Measurements from ENCODE around the gene DDIT4. TPM values are rescaled to one million over a fixed set of nuclear protein-coding genes. Genes with fewer than 3 reads are reported as not detected.
"Not testable (repeated sequence)": the region's sequence is repeated elsewhere in the genome, so short reads cannot be mapped to it uniquely, and the experiment has no call there.

The DDIT4 gene, protein sequence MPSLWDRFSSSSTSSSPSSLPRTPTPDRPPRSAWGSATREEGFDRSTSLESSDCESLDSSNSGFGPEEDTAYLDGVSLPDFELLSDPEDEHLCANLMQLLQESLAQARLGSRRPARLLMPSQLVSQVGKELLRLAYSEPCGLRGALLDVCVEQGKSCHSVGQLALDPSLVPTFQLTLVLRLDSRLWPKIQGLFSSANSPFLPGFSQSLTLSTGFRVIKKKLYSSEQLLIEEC
- 200 TPM for total RNA-seq
- long read RNA-seq, transcript DDIT4-203 (2 exons, 753 nt) = minor isoform, 19 of 513 reads
- long read RNA-seq, transcript DDIT4-202 (2 exons, 521 nt) = minor isoform, 5 of 513 reads
- long read RNA-seq, transcript DDIT4-201 (3 exons, 1,748 nt) = major isoform, 449 of 513 reads
- long read RNA-seq, partial matches to known transcripts = 0 of 513 reads
- long read RNA-seq, other reads (novel, unspliced or antisense) = 40 of 513 reads

DNA sequence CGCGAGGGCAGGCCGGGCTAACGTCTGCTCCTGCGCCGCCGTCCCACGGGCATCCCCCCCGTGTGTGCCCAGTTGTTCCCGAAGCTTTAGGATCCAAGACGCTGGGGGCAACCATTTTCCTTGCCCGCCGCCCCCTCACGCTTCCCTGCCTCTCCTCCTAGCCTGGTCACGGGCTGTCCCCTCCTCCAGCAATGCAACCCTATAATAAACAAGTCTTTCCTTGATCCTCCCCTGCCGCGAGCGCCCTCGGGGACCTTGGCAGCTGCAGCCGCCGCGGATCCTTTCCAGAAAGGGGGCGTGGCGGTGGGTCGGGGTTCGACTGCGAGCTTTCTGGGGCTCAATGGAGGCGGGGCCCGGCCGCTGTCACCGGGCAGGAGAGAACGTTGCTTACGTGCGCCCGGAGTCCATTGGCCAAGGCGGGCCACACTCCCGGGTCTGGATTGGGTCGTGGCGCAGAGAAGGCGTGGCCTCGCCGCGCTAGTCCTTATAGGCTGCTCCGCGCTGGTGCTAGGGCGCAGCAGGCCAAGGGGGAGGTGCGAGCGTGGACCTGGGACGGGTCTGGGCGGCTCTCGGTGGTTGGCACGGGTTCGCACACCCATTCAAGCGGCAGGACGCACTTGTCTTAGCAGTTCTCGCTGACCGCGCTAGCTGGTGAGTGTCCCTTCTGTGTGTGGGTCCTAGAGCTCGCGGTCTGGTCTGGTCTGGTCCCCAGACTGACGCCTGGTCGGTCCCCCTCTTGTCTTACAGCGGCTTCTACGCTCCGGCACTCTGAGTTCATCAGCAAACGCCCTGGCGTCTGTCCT, at the start of gene DDIT4:
Gene DDIT4, plus strand, starts transcription at position 515 of the 803 bp plus-strand sequence. CDS start 293 bp downstream, outside the sequence.
- peak within 1 kb of the TSS; percentile 95 for H3K4me3 ChIP-seq
- TF ChIP-seq, protein P1, sequence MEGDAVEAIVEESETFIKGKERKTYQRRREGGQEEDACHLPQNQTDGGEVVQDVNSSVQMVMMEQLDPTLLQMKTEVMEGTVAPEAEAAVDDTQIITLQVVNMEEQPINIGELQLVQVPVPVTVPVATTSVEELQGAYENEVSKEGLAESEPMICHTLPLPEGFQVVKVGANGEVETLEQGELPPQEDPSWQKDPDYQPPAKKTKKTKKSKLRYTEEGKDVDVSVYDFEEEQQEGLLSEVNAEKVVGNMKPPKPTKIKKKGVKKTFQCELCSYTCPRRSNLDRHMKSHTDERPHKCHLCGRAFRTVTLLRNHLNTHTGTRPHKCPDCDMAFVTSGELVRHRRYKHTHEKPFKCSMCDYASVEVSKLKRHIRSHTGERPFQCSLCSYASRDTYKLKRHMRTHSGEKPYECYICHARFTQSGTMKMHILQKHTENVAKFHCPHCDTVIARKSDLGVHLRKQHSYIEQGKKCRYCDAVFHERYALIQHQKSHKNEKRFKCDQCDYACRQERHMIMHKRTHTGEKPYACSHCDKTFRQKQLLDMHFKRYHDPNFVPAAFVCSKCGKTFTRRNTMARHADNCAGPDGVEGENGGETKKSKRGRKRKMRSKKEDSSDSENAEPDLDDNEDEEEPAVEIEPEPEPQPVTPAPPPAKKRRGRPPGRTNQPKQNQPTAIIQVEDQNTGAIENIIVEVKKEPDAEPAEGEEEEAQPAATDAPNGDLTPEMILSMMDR (IDR thresholded peaks at IDR 0.05) = no peak
- ATAC-seq (peak; percentile 94), DNase-seq (peak; percentile 100)
- intact Hi-C loops (cut with DNase I) = no loop called here
- H3K27ac ChIP-seq = peak within 1 kb of the TSS; percentile 94
- no peaks in the 10 kb centered on the region for H3K27me3 ChIP-seq
- H3K9me3 ChIP-seq = no peaks in the 10 kb centered on the region
- H3K4me1 ChIP-seq = peaks cover 28% of the 10 kb centered on the region
- H3K36me3 ChIP-seq = peaks cover 20% of the 10 kb centered on the region

DNA sequence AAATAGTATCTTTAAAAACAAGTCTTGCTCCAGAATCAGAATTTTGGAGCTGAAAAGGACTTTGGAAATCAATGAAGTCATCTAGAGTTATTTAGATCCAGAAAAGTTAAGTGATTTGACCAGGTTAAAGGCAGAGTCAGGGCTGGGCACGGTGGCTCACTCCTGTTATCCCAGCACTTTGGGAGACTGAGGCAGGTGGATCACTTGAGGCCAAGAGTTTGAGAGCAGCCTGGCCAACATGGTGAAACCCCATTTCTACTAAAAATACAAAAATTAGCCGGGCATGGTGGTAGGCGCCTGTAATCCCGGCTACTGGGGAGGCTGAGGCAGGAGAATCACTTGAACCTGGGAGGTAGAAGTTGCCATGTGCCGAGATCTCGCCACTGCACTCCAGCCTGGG, 49.5 kb upstream of the DDIT4 start:
- peak overlapping the region; percentile 78 for H3K27ac ChIP-seq
- not testable (repeated sequence) for DNase-seq, H3K9me3 ChIP-seq, H3K4me3 ChIP-seq, H3K27me3 ChIP-seq, ATAC-seq
- intact Hi-C loops (cut with DNase I) = loop anchor here (10.0 kb wide), 1 partner anchor 101 kb away; no protein-coding TSS in a partner anchor
- peaks cover 59% of the 10 kb centered on the region for H3K36me3 ChIP-seq
- peaks cover 27% of the 10 kb centered on the region for H3K4me1 ChIP-seq

DNA sequence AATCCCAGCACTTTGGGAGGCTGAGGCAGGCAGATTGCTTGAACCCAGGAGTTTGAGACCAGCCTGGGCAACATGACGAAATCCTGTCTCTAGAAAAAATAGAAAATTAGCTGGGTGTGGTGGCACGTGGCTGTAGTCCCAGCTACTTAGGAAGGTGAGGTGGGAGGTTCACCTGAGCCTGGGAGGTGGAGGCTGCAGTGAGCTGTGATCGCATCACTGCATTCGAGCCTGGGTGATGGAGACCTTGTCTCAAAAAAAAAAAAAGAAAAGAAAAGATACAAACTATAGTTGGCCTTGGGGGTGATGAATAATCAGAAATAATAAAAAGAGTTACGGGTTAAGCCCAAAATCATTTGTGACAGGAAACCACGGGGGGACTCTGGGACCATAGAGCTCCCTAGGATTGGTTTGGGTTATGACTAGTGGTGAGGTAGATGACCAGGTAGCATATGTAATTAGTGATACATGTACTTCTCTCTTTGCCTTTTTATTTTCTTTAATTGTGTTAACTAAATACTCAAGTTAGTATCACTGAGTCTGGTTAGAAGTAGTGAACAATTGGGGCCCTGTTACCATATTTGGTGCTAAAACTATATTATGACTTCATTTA, 47.2 kb upstream of the DDIT4 start:
- TF ChIP-seq, protein P1 (IDR thresholded peaks at IDR 0.05) = no peak
- ATAC-seq (no peak), DNase-seq (no peak)
- H3K27me3 ChIP-seq = no peaks in the 10 kb centered on the region
- intact Hi-C loops (cut with DNase I) = loop anchor here (10.0 kb wide), 1 partner anchor 98 kb away; no protein-coding TSS in a partner anchor
- H3K4me3 ChIP-seq = no peak overlapping the region
- H3K4me1 ChIP-seq = peaks cover 39% of the 10 kb centered on the region
- peaks cover 63% of the 10 kb centered on the region for H3K36me3 ChIP-seq
- H3K27ac ChIP-seq = no peak overlapping the region
- H3K9me3 ChIP-seq = no peaks in the 10 kb centered on the region

DNA sequence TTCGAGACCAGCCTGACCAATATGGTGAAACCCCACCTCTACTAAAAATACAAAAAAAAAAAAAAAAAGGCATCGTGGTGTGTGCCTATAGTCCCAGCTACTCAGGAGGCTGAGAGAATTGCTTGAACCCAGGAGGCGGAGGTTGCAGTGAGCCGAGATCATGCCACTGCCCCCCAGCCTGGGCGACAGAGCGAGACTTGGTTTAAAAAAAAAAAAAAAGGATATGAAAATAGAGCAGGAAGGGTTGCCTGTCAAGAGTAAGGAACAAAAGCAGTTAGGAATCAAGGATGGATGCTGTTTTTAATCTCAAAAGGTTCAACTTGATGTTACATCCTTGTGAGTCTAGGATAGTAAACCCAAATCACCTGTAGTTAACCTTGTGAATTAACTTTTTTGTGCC, 45.9 kb upstream of the DDIT4 start:
- peaks cover 72% of the 10 kb centered on the region for H3K36me3 ChIP-seq
- H3K27me3 ChIP-seq = no peaks in the 10 kb centered on the region
- no peak overlapping the region for H3K4me3 ChIP-seq
- ATAC-seq (no peak), DNase-seq (no peak)
- H3K27ac ChIP-seq = no peak overlapping the region
- intact Hi-C loops (cut with DNase I) = loop anchor here (10.0 kb wide), 1 partner anchor 97 kb away; no protein-coding TSS in a partner anchor
- TF ChIP-seq, protein P1 (IDR thresholded peaks at IDR 0.05) = no peak
- no peaks in the 10 kb centered on the region for H3K9me3 ChIP-seq
- H3K4me1 ChIP-seq = peaks cover 39% of the 10 kb centered on the region

DNA sequence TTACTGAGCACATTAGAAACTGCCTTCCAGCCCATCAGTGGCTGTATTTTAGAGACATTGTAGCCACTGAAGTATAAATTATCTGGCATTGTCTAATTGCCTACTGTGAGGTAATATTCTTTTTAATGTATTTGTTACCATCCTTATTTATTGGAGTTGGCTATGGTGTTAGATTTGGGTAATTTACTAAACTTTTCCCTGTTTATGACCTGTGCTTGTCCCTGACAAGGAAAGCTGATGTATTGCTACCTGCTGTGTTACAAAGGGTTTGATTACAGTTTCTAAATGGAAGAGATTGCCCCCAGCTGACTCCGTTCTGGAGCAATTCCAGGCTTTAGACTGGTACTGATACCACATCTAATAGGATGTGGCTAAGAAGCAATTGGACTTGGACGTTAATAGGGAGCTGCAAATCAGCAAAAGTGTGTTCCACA, 45.4 kb upstream of the DDIT4 start:
- Histone ChIP-seq H3K27ac (no peak overlapping the region), H3K4me3 (no peak overlapping the region), H3K4me1 (peaks cover 35% of the 10 kb centered on the region), H3K9me3 (no peaks in the 10 kb centered on the region), H3K36me3 (peaks cover 77% of the 10 kb centered on the region), H3K27me3 (no peaks in the 10 kb centered on the region)
- ATAC-seq = no peak
- intact Hi-C loops (cut with DNase I) = loop anchor here (10.0 kb wide), 1 partner anchor 96 kb away; no protein-coding TSS in a partner anchor
- TF ChIP-seq, protein P1 (IDR thresholded peaks at IDR 0.05) = no peak
- no peak for DNase-seq
